GM23338 (cell line): ENCODE measurements around the gene CTTN. TPM values are rescaled to one million over a fixed set of nuclear protein-coding genes. Genes with fewer than 3 reads are reported as not detected.

Experiments
- ATAC-seq: fragments of 200-7000 bp; cut with Tn5 transposase; 3 replicates; pipeline ENCODE4 v1.9.1; 2020
- DNase-seq: peaks from one replicate; pipeline ENCODE4 v3.0.0-alpha.2; 2015; ENCODE audit warnings: low spot score
- H2AFZ ChIP-seq: fragments of 200-600 bp; sonication (generic); 2 replicates; pipeline ENCODE4 v1.8.0; 2016; ENCODE audit warnings: antibody characterized with exemption, mild to moderate bottlenecking, moderate library complexity
- H3F3A ChIP-seq: fragments of 200-600 bp; sonication (generic); replicated peaks from 2 replicates; pipeline ENCODE4 v1.8.0; 2017; ENCODE audit warnings: antibody characterized with exemption, mixed run types, low read depth
- H3K27ac ChIP-seq: fragments of 200-600 bp; sonication (generic); 2 replicates; pipeline ENCODE4 v1.6.1; 2016; ENCODE audit warnings: low read depth
- H3K27me3 ChIP-seq: fragments of 200-600 bp; sonication (generic); 2 replicates; pipeline ENCODE4 v1.8.0; 2016; ENCODE audit warnings: mild to moderate bottlenecking, mixed run types, moderate library complexity; ENCODE audit not compliant: insufficient read depth
- H3K36me3 ChIP-seq: fragments of 200-600 bp; sonication (generic); 2 replicates; pipeline ENCODE4 v1.8.0; 2016; ENCODE audit warnings: mild to moderate bottlenecking; ENCODE audit not compliant: insufficient read depth
- H3K4me1 ChIP-seq: fragments of 200-600 bp; sonication (generic); 2 replicates; pipeline ENCODE4 v1.8.0; 2016; ENCODE audit warnings: mild to moderate bottlenecking, moderate library complexity; ENCODE audit not compliant: insufficient read depth
- H3K4me2 ChIP-seq: fragments of 200-600 bp; sonication (generic); 2 replicates; pipeline ENCODE4 v1.7.1; 2017; ENCODE audit warnings: mixed run types
- H3K4me3 ChIP-seq: fragments of 200-600 bp; sonication (generic); 2 replicates; pipeline ENCODE4 v1.6.1; 2016; ENCODE audit warnings: mixed run types
- H3K79me2 ChIP-seq: fragments of 200-600 bp; sonication (generic); replicated peaks from 2 replicates; pipeline ENCODE4 v1.8.0; 2017; ENCODE audit warnings: mild to moderate bottlenecking; ENCODE audit not compliant: insufficient read depth
- H3K9me2 ChIP-seq: fragments of 200-600 bp; sonication (generic); 2 replicates; pipeline ENCODE4 v1.8.0; 2017; ENCODE audit not compliant: insufficient read depth
- H4K20me1 ChIP-seq: fragments of 200-600 bp; sonication (generic); replicated peaks from 2 replicates; pipeline ENCODE4 v1.8.0; 2017; ENCODE audit warnings: mild to moderate bottlenecking; ENCODE audit not compliant: insufficient read depth
- H3K27ac Mint-ChIP-seq: 2 replicates; pipeline ENCODE4 v1.8.0; 2020; ENCODE audit warnings: inconsistent platforms, mild to moderate bottlenecking, moderate library complexity, mixed read lengths
- H3K27me3 Mint-ChIP-seq: 3 replicates; pipeline ENCODE4 v1.8.0; 2022; ENCODE audit warnings: low read depth, mild to moderate bottlenecking, moderate library complexity, mixed read lengths, inconsistent platforms; ENCODE audit not compliant: insufficient read depth, poor library complexity
- H3K36me3 Mint-ChIP-seq: 3 replicates; pipeline ENCODE4 v1.8.0; 2021; ENCODE audit warnings: low read depth, mild to moderate bottlenecking, inconsistent platforms, moderate library complexity, mixed read lengths
- H3K4me1 Mint-ChIP-seq: 3 replicates; pipeline ENCODE4 v1.8.0; 2020; ENCODE audit warnings: mild to moderate bottlenecking, inconsistent platforms, mixed read lengths
- H3K4me3 Mint-ChIP-seq: 3 replicates; pipeline ENCODE4 v1.8.0; 2021; ENCODE audit warnings: moderate library complexity, mild to moderate bottlenecking, inconsistent platforms, mixed read lengths
- H3K9me3 Mint-ChIP-seq: 3 replicates; pipeline ENCODE4 v1.8.0; 2020; ENCODE audit warnings: moderate library complexity, mild to moderate bottlenecking, inconsistent platforms, mixed read lengths
- CREB1 ChIP-seq: fragments of 250-450 bp; sonication (Bioruptor Pico); IDR thresholded peaks from 2 replicates; pipeline ENCODE4 v1.5.0; 2020; ENCODE audit warnings: low read depth, mild to moderate bottlenecking, moderate library complexity
- ETS1 ChIP-seq: IDR thresholded peaks from 2 replicates; pipeline ENCODE4 v1.6.1; 2016; ENCODE audit warnings: antibody characterized with exemption
- EZH2 ChIP-seq: fragments of 200-600 bp; sonication (generic); IDR thresholded peaks from one replicate; pipeline ENCODE4 v1.8.0; 2017; ENCODE audit warnings: antibody characterized with exemption, mild to moderate bottlenecking, low read depth; ENCODE audit not compliant: unreplicated experiment
- EZH2phosphoT487 ChIP-seq: fragments of 200-600 bp; sonication (generic); IDR thresholded peaks from one replicate; pipeline ENCODE4 v1.8.1; 2018; ENCODE audit warnings: antibody characterized with exemption; ENCODE audit not compliant: unreplicated experiment
- JUNB ChIP-seq: IDR thresholded peaks from one replicate; pipeline ENCODE4 v1.6.1; 2016; ENCODE audit warnings: antibody characterized with exemption; ENCODE audit not compliant: unreplicated experiment
- NANOG ChIP-seq: IDR thresholded peaks from 2 replicates; pipeline ENCODE4 v1.6.1; 2016; ENCODE audit warnings: antibody characterized with exemption, borderline replicate concordance
- POLR2AphosphoS5 ChIP-seq: IDR thresholded peaks from 2 replicates; pipeline ENCODE4 v1.6.1; 2016; ENCODE audit warnings: antibody characterized with exemption, low read depth
- REST ChIP-seq: IDR thresholded peaks from one replicate; pipeline ENCODE4 v1.6.1; 2018; ENCODE audit warnings: antibody characterized with exemption; ENCODE audit not compliant: unreplicated experiment
- STAT1 ChIP-seq: IDR thresholded peaks from one replicate; pipeline ENCODE4 v1.6.1; 2016; ENCODE audit warnings: antibody characterized with exemption; ENCODE audit not compliant: unreplicated experiment
- ZNF114 ChIP-seq: fragments of 250-450 bp; sonication (Bioruptor Pico); IDR thresholded peaks from 2 replicates; pipeline ENCODE4 v1.5.0; 2020; ENCODE audit warnings: mild to moderate bottlenecking, moderate library complexity
- ZNF331 ChIP-seq: fragments of 250-450 bp; sonication (Bioruptor Pico); IDR thresholded peaks from 2 replicates; pipeline ENCODE4 v1.5.0; 2020; ENCODE audit warnings: low read depth, mild to moderate bottlenecking, moderate library complexity
- polyA plus RNA-seq: library from polyadenylated mRNA; unstranded; fragments of >200 nt; fragmentation: Nextera tagmentation; extraction: Ambion mirVana; gene quantifications from 2 replicates; pipeline ENCODE4 v1.2.1, GENCODE V29; 2016
- total RNA-seq: library from RNA; depleted of rRNA; stranded (reverse); fragments of >200 nt; shearing (Covaris generic); gene quantifications from 2 replicates; pipeline ENCODE4 v1.2.3, GENCODE V29; 2014
- TF ChIP-seq, protein P1 (sequence below): fragments of 250-450 bp; sonication (Bioruptor Pico); IDR thresholded peaks from 2 replicates; pipeline ENCODE4 v1.5.0; 2020; ENCODE audit warnings: mild to moderate bottlenecking, moderate library complexity
- TF ChIP-seq, protein P2 (sequence below), 2 experiments: fragments of 200-600 bp in 1 of 2; sonication (generic) in 1 of 2; conservative IDR thresholded peaks; 2 replicates each; pipeline versions ENCODE4 v1.5.1 to v1.6.1; 2016 to 2017; ENCODE audit warnings: antibody characterized with exemption in 2 of 2, low read depth in 2 of 2, mild to moderate bottlenecking in 2 of 2, moderate library complexity in 1 of 2

The CTTN gene
- total and polyA plus RNA-seq, 2 experiments from 2014 or later, result 163 to 343 TPM

GRCh38 chr11:70409871-70410270 lies 11.5 kb downstream of the CTTN start:
- Histone ChIP-seq H3K4me2 (no peak overlapping the region), H3K9me2 (no peaks in the 10 kb centered on the region), H3K27ac (no peak overlapping the region), H3K4me1 (no peaks in the 10 kb centered on the region), H3K27me3 (no peaks in the 10 kb centered on the region), H3K36me3 (peaks cover 72% of the 10 kb centered on the region), H3K79me2 (peaks cover 24% of the 10 kb centered on the region), H4K20me1 (peaks cover 12% of the 10 kb centered on the region), H2AFZ (no peak overlapping the region), H3K4me3 (no peak overlapping the region), H3F3A (peaks cover 11% of the 10 kb centered on the region)
- Mint-ChIP-seq H3K4me1 (no peaks in the 10 kb centered on the region), H3K27me3 (peaks cover 6% of the 10 kb centered on the region), H3K4me3 (no peak overlapping the region), H3K36me3 (peaks cover 84% of the 10 kb centered on the region), H3K9me3 (no peaks in the 10 kb centered on the region), H3K27ac (no peak overlapping the region)
- DNase-seq (no peak), ATAC-seq (no peak)
- TF ChIP-seq, protein P1, sequence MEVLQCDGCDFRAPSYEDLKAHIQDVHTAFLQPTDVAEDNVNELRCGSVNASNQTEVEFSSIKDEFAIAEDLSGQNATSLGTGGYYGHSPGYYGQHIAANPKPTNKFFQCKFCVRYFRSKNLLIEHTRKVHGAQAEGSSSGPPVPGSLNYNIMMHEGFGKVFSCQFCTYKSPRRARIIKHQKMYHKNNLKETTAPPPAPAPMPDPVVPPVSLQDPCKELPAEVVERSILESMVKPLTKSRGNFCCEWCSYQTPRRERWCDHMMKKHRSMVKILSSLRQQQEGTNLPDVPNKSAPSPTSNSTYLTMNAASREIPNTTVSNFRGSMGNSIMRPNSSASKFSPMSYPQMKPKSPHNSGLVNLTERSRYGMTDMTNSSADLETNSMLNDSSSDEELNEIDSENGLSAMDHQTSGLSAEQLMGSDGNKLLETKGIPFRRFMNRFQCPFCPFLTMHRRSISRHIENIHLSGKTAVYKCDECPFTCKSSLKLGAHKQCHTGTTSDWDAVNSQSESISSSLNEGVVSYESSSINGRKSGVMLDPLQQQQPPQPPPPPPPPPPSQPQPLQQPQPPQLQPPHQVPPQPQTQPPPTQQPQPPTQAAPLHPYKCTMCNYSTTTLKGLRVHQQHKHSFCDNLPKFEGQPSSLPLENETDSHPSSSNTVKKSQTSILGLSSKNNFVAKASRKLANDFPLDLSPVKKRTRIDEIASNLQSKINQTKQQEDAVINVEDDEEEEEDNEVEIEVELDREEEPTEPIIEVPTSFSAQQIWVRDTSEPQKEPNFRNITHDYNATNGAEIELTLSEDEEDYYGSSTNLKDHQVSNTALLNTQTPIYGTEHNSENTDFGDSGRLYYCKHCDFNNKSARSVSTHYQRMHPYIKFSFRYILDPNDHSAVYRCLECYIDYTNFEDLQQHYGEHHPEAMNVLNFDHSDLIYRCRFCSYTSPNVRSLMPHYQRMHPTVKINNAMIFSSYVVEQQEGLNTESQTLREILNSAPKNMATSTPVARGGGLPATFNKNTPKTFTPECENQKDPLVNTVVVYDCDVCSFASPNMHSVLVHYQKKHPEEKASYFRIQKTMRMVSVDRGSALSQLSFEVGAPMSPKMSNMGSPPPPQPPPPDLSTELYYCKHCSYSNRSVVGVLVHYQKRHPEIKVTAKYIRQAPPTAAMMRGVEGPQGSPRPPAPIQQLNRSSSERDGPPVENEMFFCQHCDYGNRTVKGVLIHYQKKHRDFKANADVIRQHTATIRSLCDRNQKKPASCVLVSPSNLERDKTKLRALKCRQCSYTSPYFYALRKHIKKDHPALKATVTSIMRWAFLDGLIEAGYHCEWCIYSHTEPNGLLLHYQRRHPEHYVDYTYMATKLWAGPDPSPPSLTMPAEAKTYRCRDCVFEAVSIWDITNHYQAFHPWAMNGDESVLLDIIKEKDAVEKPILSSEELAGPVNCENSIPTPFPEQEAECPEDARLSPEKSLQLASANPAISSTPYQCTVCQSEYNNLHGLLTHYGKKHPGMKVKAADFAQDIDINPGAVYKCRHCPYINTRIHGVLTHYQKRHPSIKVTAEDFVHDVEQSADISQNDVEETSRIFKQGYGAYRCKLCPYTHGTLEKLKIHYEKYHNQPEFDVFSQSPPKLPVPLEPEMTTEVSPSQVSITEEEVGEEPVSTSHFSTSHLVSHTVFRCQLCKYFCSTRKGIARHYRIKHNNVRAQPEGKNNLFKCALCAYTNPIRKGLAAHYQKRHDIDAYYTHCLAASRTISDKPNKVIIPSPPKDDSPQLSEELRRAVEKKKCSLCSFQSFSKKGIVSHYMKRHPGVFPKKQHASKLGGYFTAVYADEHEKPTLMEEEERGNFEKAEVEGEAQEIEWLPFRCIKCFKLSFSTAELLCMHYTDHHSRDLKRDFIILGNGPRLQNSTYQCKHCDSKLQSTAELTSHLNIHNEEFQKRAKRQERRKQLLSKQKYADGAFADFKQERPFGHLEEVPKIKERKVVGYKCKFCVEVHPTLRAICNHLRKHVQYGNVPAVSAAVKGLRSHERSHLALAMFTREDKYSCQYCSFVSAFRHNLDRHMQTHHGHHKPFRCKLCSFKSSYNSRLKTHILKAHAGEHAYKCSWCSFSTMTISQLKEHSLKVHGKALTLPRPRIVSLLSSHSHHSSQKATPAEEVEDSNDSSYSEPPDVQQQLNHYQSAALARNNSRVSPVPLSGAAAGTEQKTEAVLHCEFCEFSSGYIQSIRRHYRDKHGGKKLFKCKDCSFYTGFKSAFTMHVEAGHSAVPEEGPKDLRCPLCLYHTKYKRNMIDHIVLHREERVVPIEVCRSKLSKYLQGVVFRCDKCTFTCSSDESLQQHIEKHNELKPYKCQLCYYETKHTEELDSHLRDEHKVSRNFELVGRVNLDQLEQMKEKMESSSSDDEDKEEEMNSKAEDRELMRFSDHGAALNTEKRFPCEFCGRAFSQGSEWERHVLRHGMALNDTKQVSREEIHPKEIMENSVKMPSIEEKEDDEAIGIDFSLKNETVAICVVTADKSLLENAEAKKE (CRISPR knock-in tag), result no peak
- TF ChIP-seq, protein P2, sequence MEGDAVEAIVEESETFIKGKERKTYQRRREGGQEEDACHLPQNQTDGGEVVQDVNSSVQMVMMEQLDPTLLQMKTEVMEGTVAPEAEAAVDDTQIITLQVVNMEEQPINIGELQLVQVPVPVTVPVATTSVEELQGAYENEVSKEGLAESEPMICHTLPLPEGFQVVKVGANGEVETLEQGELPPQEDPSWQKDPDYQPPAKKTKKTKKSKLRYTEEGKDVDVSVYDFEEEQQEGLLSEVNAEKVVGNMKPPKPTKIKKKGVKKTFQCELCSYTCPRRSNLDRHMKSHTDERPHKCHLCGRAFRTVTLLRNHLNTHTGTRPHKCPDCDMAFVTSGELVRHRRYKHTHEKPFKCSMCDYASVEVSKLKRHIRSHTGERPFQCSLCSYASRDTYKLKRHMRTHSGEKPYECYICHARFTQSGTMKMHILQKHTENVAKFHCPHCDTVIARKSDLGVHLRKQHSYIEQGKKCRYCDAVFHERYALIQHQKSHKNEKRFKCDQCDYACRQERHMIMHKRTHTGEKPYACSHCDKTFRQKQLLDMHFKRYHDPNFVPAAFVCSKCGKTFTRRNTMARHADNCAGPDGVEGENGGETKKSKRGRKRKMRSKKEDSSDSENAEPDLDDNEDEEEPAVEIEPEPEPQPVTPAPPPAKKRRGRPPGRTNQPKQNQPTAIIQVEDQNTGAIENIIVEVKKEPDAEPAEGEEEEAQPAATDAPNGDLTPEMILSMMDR (conservative IDR thresholded peaks at IDR 0.05; ENCODE audit: low read depth in 2 of 2), result no peak
- TF ChIP-seq ZNF331 (CRISPR knock-in tag) (no peak), NANOG (no peak), POLR2AphosphoS5 (no peak), ZNF114 (CRISPR knock-in tag) (no peak), EZH2phosphoT487 (no peak), ETS1 (no peak), STAT1 (no peak), REST (no peak), JUNB (no peak), EZH2 (no peak), CREB1 (CRISPR knock-in tag) (no peak)
